GM18511 (cell line): ENCODE measurements around the gene PCAT7.

Source experiments
- ATAC-seq: cut with Tn5 transposase; IDR thresholded peaks from one replicate; pipeline ENCODE4 v1.9.1; 2021; ENCODE audit warnings: mild to moderate bottlenecking, moderate library complexity; ENCODE audit not compliant: unreplicated experiment

Gene PCAT7

DNA sequence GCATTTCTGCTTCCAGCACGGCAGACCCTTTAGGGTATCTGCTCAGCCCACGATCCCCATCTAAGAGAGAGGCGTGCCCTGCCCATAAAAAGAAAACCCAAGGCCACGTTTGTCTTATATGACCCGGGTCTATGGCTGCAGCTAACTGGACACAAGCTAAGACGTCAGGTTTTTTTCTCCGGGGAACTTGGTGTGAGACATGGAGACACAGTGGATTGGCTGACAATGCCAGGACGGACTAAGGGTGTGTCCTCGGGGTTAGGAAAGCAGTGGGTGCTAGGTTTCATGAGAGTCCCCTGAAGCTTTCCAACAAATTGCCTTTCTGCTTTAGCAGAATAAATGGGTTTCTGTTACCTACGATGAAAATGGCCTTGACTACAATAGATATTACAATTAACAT lies 45.8 kb downstream of the PCAT7 start:
- ATAC-seq, result no peak

- ATAC-seq, result no peak
Observed at GRCh38 chr9:94602666-94603065, 47.8 kb downstream of the PCAT7 start.

DNA sequence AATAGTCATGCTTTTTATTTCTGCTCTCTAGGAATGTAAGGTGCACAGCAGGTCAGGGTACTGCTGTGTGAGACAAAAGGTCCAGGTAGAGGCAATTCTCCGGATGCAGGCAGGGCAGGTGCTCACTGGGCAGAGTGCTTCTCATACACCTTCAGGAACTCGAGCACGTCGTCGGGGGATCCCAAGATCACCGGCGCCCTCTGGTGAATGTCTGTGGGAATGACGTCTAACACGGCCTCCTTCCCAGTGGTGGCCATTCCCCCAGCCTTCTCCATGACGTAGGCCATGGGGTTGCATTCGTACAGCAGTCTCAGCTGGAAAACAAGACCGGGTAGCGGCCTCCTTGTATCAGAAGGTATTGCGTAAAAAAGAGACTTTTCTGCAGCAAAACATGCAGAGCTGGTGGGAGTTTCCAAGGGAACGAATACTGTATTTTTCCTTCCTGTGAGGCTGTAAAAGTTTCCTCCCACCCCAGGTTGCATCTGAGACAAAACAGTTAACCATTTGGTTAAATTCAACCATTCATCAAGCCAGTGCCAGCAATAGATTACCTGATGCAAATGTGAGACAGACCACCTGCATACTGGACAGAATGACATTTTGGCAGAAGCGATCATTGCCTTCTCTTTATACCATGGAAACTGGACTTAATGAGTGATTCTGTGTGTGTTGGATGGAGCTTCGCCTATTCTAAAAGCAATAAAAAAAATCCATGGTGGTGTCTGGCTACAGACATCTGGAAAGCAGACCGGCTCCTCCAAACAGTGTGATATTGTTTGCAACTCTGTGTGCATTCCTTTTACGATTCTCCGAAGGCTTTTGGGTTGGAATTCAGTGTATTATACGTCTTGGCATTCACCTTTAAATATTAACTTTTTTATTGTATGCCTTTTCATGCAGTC lies 48.6 kb downstream of the PCAT7 start:
- ATAC-seq, result peak; percentile 66

DNA sequence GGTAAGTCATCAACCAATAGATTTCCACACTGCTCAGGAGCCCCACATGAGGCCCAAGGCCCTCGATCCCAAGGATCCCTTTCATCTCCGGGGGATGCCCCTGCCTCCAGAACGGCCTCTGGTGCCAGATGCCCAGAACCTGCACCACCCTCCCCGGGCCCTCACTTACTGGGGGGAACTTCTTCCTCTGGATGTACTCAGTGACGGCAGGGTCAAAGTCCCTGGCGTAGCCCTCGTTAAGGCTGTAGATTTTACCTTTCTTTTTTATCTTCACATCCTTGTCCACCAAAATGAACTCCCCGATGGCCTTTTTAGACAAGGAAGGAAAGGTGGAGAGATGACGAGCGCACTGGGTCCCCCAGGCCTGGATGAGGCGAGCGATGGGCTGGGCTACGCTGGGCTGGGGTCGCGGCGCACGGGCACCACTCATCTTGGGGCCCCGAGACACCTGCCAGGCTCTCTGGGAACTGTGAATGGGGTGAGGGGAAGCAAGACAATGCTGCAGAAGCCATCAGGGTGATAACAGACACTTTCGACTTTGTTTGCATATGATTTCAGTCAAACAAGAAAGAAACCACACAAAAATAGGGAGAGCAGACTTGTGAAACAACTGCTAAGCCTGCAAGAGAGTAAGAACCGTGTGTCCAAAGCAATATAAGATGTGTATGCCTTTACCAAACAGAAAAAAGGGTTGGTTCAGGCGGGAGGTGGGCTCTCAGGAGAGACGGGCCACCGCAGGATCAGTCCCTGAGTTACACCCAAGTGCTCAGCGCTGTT lies 52.0 kb downstream of the PCAT7 start:
- no peak for ATAC-seq

- no peak for ATAC-seq
Observed at GRCh38 chr9:94607423-94607691, 52.5 kb downstream of the PCAT7 start.

DNA sequence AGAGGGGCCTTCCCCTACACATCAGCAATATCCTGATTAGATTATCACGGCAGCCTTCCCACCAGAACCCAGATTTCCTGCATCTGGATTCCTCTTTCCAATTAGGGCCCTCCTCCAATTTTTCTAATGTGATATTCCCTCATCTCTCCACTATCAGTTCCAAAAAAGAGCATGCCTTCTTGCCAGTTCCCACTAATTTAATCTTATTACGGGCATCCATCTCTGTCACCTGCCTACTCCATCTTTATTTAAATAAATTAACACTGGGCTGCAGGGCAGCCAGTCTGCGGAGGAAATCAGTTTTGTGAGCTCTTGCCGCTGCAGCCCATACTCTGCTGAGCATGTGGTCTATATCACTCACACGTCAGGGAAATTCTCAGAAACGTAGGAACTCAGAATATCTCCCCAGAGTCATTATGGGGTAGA lies 55.3 kb downstream of the PCAT7 start:
- no peak for ATAC-seq

- no peak for ATAC-seq
Observed at GRCh38 chr9:94611638-94612068, 56.8 kb downstream of the PCAT7 start.

DNA sequence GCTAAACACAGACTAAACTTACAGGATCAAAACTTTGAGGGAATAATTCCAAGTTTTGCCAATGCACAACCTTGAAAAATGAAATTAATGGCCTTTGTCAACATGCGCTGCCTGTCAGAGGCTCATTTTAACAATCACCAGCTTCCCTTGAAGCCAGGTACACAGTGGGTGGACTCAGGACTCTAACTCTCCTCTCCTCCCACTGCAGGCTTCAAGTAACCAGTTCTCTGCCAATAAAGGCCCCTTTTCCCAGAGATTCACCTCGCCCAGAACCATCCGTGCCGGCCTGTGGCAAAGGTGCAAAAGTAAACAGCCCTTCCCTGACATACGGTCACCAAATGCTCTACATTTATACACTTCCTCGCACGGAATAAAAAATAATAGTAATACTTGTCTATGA lies 57.2 kb downstream of the PCAT7 start:
- ATAC-seq, result no peak

DNA sequence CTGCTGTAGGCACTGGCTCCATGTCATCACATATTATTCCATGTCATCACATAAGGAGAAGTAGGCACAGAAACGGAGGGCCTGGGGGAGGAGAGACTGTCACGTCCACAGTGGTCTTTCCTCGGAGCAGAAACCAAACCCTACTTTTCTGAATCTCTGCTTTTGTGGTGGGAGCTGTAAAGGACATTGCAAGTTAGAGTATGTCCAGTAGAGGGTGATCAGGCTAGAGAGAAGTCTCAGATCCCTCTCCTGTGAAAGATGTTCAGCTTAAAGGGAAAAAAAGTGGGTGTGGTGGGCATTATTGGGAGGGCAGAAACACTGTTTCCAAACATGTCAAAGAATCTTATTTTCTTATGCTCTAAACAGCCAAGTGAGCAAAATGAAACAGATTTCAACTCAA lies 58.1 kb downstream of the PCAT7 start:
- ATAC-seq, result no peak

DNA sequence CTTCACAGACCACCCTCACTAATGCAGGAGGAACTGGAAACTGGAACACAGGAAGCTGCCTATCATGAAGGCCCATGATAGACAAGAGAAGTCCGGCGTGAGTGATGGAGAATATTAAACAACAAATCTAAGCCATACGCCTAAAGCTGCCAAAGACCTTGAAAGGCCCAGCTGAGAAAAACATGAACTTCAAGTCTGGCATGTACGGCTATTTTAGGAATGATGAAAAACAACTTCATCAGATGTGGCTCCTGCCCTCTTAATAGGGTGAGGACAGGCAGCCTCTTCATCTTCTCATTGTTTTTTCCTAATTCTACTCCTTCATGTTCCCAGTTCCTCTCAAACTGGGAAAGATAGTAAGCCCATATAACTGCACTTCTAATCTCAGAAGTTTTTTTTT lies 64.1 kb downstream of the PCAT7 start:
- ATAC-seq, result no peak
